Rectal smooth muscle tissue (tissue), 1 donor: Measurements from ENCODE around the gene SIPA1L3.

Experiments used
- H3K27ac ChIP-seq: one replicate; pipeline ENCODE4 v1.7.0; 2013; ENCODE audit warnings: low read depth, low read length, inconsistent platforms
- H3K27me3 ChIP-seq: one replicate; pipeline ENCODE4 v1.7.0; 2013; ENCODE audit warnings: low read length; ENCODE audit not compliant: control insufficient read depth, insufficient read depth
- H3K36me3 ChIP-seq: one replicate; pipeline ENCODE4 v1.7.0; 2013; ENCODE audit warnings: low read length; ENCODE audit not compliant: control insufficient read depth, insufficient read depth
- H3K4me1 ChIP-seq: one replicate; pipeline ENCODE4 v1.7.0; 2013; ENCODE audit warnings: low read length; ENCODE audit not compliant: control insufficient read depth, insufficient read depth
- H3K4me3 ChIP-seq: one replicate; pipeline ENCODE4 v1.7.0; 2013; ENCODE audit warnings: low read length
- H3K9ac ChIP-seq: one replicate; pipeline ENCODE4 v1.7.0; 2013; ENCODE audit warnings: low read length

Gene SIPA1L3

DNA sequence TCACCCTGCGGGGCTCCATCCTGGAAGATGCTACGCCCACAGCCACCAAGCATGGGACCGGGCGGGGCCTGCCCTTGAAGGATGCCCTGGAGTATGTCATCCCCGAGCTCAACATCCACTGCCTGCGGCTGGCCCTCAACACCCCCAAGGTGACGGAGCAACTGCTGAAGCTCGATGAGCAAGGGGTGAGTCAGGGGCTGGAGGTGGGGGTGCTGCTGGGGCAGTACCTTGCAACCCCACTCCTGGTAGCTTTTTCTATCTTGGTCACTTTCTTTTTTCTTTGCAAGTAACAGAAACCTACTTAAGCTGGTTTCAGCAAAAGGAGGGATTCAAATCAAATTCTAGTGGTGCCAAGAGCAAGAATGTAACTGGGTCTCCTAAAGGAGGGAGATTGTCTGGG is 193.0 kb downstream of the SIPA1L3 start:
- Histone ChIP-seq H3K27me3 (no peaks in the 10 kb centered on the region), H3K4me1 (no peaks in the 10 kb centered on the region), H3K4me3 (no peak overlapping the region), H3K27ac (no peak overlapping the region), H3K36me3 (peaks cover 24% of the 10 kb centered on the region), H3K9ac (no peak overlapping the region)

DNA sequence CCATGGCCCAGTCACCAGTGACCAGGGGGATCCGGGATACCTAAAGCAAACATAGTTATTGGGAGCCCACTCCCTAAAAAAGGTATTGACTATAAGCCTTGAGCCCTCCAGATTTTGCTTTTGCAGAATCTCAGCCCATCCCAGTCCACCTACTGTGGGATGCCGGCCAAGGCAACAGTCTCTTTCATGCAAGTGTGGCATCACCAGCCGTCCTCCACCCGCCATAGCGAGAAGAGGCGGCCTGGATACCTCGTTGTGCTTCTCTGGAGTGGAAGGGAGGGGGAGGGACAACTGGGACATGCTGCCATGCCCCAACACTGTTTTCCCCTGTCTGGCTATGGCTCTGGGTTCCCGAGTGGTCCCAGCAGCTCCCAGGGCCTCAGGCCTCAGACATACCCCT is 193.6 kb downstream of the SIPA1L3 start:
- Histone ChIP-seq H3K4me3 (no peak overlapping the region), H3K4me1 (no peaks in the 10 kb centered on the region), H3K27me3 (no peaks in the 10 kb centered on the region), H3K36me3 (peaks cover 27% of the 10 kb centered on the region), H3K27ac (no peak overlapping the region), H3K9ac (no peak overlapping the region)

DNA sequence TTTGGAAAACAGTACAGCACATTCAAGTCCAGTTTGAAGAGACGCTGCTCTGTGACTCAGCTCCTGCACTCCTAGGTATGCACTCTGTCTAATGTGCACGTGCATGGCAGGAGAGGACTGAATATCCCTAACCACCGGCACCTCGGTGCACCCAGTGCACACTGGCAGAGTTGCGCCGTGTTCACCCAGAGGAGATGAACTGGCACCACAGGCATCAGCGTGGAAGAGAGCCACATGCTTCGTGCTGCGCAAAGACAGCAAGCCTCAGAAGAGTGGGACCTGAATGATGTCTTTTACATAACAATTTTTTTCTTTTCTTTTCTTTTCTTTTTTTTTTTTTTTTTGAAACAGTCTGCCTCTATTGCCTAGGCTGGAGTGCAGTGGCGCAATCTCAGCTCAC is 194.7 kb downstream of the SIPA1L3 start:
- no peaks in the 10 kb centered on the region for H3K27me3 ChIP-seq
- H3K9ac ChIP-seq: no peak overlapping the region
- no peak overlapping the region for H3K4me3 ChIP-seq
- no peak overlapping the region for H3K27ac ChIP-seq
- H3K36me3 ChIP-seq: peaks cover 30% of the 10 kb centered on the region
- no peaks in the 10 kb centered on the region for H3K4me1 ChIP-seq

DNA sequence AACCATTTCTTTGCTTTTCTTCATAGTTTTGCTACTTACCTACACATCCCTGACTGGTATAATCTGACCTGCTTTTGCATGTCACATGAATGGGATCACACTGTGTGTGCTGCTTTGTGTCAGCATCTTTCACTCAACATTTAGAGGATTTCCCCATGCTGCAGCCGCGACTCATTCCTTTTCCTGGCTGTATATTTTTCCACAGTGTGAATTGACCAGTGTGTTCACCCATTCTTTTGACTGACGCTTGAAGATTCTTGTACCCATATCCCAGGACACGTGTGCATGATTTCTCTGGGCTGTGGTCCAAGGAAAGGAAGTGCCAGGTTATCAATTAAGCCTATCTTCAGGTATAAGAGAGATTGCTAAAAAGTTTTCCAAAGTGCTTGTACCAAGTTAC is 198.6 kb downstream of the SIPA1L3 start:
- no peak overlapping the region for H3K4me3 ChIP-seq
- H3K4me1 ChIP-seq: no peaks in the 10 kb centered on the region
- H3K27ac ChIP-seq: no peak overlapping the region
- H3K9ac ChIP-seq: no peak overlapping the region
- peaks cover 29% of the 10 kb centered on the region for H3K36me3 ChIP-seq
- H3K27me3 ChIP-seq: no peaks in the 10 kb centered on the region

DNA sequence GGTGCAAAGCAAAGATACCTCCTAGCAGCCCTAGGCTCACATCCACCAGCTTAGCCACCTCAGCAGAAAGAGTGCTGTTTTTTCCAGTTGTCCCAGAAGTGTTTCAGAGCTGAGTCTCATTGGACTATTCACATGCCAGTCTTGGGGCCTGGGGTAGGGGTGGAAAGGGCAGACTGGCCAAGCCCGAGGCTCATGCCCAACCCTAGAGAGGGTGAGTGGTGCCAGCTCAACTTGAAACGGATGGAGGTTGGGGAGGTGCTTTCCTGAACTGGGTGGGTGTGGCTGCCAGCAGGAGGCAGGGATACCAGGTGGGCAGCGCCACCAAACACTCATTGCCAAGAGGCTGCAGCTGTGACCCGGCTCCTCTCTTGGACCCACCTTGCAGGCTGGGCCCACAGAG is 200.1 kb downstream of the SIPA1L3 start:
- no peak overlapping the region for H3K27ac ChIP-seq
- no peaks in the 10 kb centered on the region for H3K27me3 ChIP-seq
- no peak overlapping the region for H3K4me3 ChIP-seq
- H3K9ac ChIP-seq: no peak overlapping the region
- H3K36me3 ChIP-seq: peaks cover 27% of the 10 kb centered on the region
- no peaks in the 10 kb centered on the region for H3K4me1 ChIP-seq

DNA sequence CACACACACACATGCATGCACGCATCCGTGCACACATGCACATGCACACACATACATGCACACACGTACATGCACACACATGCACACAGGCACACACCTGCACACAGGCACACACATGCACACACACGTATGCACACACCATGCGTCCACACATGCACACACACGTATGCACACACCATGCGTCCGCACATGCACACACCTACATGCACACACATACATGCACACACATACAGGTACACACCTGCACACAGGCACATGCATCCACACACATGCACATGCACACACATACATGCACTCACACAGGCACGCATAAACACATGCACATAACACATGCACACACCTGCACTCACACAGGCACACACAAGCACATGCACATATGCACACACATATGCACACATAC is 204.9 kb downstream of the SIPA1L3 start:
- H3K36me3 ChIP-seq: peaks cover 25% of the 10 kb centered on the region
- H3K27ac ChIP-seq: no peak overlapping the region
- no peaks in the 10 kb centered on the region for H3K27me3 ChIP-seq
- H3K9ac ChIP-seq: no peak overlapping the region
- H3K4me3 ChIP-seq: no peak overlapping the region
- H3K4me1 ChIP-seq: no peaks in the 10 kb centered on the region

DNA sequence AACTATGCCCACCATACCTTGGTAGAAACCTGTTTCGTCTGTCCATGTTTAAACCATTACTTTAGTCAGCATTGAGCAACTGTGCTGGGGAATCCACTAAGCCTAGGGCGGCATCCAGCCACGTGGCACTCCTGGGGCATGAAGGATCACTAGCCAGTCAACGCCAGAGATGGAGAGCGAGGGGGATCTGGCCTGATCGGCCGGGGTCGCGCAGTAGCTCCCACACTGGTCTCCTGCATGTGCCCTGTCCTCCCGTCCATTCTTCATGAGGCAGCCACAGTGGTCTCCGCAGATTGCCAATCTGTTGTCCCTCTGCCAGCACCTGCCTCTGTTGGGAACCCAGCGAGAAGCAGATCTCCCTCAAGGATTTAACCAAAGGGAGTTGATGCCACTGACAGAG is 207.6 kb downstream of the SIPA1L3 start:
- Histone ChIP-seq H3K27ac (no peak overlapping the region), H3K27me3 (no peaks in the 10 kb centered on the region), H3K4me1 (no peaks in the 10 kb centered on the region), H3K4me3 (no peak overlapping the region), H3K36me3 (peaks cover 25% of the 10 kb centered on the region), H3K9ac (no peak overlapping the region)

DNA sequence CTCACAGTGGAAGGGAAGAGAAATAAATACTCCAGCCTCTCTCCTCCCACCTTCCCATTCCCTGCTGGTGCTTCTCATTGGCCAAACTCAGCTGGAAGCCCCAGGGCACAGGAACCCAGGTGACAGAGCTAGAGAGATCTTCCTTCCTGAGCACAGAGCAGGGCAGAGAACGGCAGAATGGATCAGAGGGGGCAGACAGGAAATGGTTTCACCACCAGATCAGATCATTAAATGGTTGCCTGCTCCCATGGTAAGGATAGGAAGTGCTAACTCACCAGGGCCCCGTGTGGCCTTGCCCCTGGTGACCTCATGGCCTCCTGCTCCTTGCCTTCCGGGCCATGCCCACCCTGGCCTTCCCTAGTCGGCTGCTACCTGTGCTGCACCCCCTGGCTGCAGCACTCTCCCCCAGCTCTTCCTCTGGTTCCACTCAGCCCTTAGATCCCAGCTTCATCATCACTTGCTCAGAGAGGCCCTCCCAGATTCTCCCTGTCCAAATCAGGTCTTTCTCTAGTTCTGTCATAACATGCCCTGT is 208.3 kb downstream of the SIPA1L3 start:
- H3K27me3 ChIP-seq: no peaks in the 10 kb centered on the region
- no peak overlapping the region for H3K9ac ChIP-seq
- H3K4me1 ChIP-seq: no peaks in the 10 kb centered on the region
- no peak overlapping the region for H3K4me3 ChIP-seq
- H3K36me3 ChIP-seq: peaks cover 24% of the 10 kb centered on the region
- H3K27ac ChIP-seq: no peak overlapping the region

DNA sequence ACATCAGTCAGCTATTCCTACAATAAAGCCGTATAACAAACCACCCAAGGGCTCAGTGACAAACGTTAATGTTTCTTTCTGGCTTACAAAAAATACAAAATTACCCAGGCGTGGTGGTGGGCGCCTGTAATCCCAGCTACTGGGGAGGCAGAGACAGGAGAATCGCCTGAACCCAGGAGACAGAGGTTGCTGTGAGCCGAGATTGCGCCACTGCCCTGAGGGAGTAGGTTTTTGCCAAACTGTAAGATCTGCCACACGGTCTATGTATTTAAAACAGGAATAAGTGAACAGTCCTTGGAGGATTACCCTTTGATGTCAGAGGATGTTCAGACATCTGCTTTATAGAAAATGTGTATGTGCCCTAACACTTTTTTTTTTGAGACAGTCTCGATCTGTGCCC is 211.2 kb downstream of the SIPA1L3 start:
- no peak overlapping the region for H3K27ac ChIP-seq
- H3K4me1 ChIP-seq: no peaks in the 10 kb centered on the region
- H3K4me3 ChIP-seq: no peak overlapping the region
- no peak overlapping the region for H3K9ac ChIP-seq
- H3K36me3 ChIP-seq: peaks cover 25% of the 10 kb centered on the region
- no peaks in the 10 kb centered on the region for H3K27me3 ChIP-seq

DNA sequence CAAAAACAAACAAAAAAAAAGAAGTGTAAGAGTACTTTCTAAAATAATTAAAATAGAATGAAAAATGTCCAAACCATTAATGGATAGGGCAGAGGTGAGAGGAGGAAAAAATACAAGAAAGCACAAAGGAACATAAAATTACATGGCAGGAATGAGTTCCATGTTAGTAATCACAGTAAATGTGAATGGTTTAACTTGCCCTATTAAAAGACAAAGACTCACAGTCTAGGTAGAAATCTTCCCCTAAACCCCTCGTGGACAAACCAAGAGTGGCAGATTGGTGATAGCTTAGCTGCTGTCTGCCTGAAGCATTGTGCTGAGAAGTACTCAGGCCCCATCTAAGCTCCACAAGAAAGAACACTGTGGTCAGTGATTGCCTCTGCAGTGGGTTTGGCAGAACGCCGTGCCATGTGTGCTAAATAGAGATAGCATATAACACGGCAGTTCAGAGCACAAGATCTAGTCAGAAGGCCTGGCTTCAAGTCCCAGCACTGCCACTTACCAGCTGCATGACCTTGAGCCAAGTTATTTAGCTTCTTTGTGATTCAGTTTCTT is 213.5 kb downstream of the SIPA1L3 start:
- H3K36me3 ChIP-seq: peaks cover 21% of the 10 kb centered on the region
- no peak overlapping the region for H3K27ac ChIP-seq
- H3K4me1 ChIP-seq: no peaks in the 10 kb centered on the region

DNA sequence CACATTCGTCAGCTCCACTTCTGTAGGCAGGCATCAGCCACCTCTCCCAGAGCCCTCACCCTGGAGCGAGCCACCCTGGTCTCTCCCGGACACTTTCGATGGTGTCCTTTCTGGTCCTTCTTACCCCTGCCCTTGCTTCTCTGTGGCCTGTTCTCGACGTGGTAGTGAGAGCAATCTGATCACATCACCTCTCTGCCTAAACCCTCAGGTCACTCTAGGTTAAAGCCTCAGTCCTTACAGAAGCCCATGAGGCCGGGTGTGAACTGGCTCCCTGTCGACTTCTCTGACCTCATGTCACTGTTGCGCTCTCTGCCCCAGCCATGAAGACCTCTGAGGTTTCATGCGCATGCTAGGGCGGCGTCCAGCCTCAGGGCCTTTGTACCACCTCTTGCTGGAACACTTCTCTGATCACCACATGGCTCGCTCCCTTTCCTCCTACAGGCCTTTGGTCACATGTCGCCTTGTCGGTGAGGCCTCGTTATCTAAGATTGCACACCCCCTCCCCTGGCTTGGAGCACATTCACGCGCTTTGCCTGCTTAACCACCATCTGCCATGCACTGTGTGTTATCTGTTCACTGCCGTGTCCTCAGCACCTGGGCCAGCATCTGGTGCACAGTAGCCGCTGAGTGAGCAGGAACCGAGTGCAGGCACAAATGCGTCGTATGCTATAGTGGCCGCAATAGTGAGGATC is 215.5 kb downstream of the SIPA1L3 start:
- Histone ChIP-seq H3K27ac (no peak overlapping the region), H3K36me3 (peaks cover 21% of the 10 kb centered on the region), H3K4me1 (no peaks in the 10 kb centered on the region), H3K27me3 (no peaks in the 10 kb centered on the region), H3K4me3 (no peak overlapping the region), H3K9ac (no peak overlapping the region)

More for the DNA sequence above, 213.5 kb downstream of the SIPA1L3 start:
- Histone ChIP-seq H3K27me3 (no peaks in the 10 kb centered on the region), H3K4me3 (no peak overlapping the region), H3K9ac (no peak overlapping the region)

DNA sequence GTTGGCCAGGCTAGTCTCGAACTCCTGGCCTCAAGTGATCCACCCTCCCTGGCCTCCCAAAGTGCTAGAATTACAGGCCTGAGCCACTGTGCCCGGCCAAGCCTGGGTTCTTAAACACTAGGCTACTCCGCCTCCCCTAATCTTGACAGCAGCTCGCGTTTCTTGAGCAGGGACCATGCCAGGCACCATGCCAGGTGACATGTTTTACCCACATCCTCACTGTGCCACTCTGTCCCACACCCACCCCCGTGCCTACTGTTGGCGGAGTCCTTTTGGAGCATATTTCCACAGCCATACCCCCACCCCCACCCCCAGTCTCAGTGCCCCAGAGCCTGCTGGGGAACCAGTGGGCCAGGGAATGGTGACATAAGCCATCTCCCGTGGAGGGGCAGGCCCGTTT is 218.2 kb downstream of the SIPA1L3 start:
- no peaks in the 10 kb centered on the region for H3K4me1 ChIP-seq
- H3K27me3 ChIP-seq: no peaks in the 10 kb centered on the region
- peaks cover 11% of the 10 kb centered on the region for H3K36me3 ChIP-seq
- H3K4me3 ChIP-seq: no peak overlapping the region
- H3K9ac ChIP-seq: no peak overlapping the region
- no peak overlapping the region for H3K27ac ChIP-seq

DNA sequence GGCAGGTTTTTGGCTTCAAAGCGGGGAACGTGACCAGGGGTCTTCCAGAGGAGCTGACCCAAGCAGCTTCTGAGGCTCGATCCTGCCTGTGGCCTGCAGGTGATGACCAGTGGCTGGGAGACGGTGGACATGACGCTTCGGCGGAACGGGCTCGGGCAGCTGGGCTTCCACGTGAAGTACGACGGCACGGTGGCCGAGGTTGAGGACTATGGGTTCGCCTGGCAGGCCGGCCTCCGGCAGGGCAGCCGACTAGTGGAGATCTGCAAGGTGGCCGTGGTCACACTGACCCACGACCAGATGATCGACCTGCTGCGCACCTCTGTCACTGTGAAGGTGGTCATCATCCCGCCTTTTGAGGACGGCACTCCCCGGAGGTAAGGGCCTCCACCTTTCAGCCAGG is 223.4 kb downstream of the SIPA1L3 start:
- Histone ChIP-seq H3K9ac (no peak overlapping the region), H3K27ac (no peak overlapping the region), H3K4me3 (no peak overlapping the region)

More for the DNA sequence above, 223.4 kb downstream of the SIPA1L3 start:
- Histone ChIP-seq H3K27me3 (no peaks in the 10 kb centered on the region), H3K36me3 (peaks cover 4% of the 10 kb centered on the region), H3K4me1 (no peaks in the 10 kb centered on the region)
